GM18505 (cell line): Measurements from ENCODE around the gene C11orf58.

Source experiments
- ATAC-seq: cut with Tn5 transposase; IDR thresholded peaks from one replicate; pipeline ENCODE4 v1.9.1; 2021; ENCODE audit not compliant: unreplicated experiment
- POLR2A ChIP-seq: IDR thresholded peaks from 4 replicates; pipeline ENCODE4 v1.6.1; 2011; ENCODE audit warnings: borderline replicate concordance; ENCODE audit not compliant: insufficient read depth, insufficient read length; ENCODE audit errors: extremely low read depth

Gene C11orf58

DNA sequence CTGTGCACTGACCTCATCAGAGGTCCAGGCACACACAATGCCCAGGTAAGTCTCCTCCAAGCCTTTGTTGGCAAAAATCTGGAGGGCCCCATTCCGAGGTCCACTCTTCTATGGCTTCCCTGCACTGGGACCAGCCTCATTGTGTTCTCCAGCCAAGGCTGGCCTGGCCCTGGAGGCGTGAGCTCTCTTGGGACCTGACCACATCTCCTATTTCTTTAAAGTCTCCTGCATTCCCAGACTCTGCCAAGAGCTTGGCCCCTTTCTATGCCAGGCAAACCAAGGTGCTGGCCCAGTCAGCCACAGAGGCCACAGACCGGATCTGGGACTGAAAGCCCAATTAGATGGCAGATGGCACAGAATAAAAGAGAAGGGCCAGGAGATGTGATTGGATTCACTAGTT is 55.1 kb downstream of the C11orf58 start:
- TF ChIP-seq POLR2A: no peak
- no peak for ATAC-seq

DNA sequence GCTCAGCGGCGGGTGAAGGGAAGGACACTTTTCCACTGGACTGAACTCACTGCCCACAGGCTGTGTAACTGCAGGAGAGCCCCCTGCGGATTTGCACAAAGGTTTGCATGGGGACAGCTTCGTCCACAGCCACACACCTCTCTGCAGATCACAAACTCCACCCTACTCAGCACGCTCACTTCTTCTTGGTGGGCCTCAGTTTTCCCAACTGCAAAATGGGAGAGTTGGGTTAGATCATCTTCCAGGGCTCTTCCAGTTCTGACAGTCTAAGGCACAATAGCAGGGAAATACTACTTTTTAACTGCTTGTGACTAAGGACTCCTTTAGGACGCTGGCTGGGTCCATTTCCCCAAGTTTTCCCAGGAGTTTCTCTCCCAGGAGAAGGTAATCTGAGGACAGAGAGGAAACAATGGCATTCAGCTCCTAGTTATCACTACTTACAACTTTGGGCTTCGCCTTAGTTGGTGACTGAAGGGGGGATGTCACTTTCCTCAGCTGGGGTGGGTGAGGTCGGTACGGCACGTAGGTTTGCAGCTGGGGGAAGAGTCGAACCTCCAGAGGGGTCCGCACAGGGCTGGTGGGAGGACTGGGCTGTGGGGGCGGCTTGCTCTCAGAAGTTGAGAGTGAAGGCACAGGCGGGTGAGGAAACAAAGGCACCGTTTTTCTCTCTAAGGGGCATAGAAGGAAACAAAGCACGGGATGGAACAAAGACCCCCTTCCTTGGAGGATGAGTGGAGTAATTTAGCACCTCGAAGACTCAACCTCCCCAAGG is 55.8 kb downstream of the C11orf58 start:
- no peak for TF ChIP-seq POLR2A
- no peak for ATAC-seq

DNA sequence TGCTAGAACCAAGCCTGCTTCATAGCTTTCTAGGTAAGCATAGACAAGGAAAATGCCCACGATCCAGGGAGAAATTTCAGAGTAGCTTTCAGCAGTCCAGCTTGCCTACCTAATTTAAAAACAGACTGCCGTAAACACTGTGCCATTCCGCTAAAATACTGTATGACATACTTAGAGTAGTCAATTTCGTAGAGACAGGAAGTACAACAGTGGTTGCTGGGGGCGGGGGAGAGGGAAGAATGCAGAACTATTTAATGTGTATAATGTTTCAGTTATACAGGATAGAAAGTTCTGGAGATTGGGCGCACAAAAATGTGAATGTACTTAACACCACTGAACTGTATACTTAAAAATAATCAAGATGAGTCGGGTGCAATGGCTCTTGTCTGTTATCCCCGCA is 56.7 kb downstream of the C11orf58 start:
- TF ChIP-seq POLR2A: no peak
- no peak for ATAC-seq

DNA sequence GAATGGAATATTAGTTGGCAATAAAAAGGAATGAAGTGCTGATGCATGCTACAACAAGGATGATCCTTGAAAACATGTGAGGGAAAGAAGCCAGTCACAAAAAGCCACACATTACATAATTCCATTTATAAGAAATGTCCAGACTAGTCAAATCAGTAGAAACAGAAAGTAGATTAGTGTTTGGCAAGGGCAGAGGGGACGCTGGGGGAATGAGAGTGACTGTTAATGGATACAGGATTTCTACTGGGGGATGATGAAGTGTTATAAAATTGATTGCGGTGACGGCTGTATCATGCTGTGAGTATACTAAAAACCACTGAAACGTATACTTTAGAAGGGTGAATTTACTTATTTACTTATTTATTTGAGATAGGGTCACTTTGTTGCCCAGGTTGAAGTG is 57.9 kb downstream of the C11orf58 start:
- ATAC-seq: no peak
- no peak for TF ChIP-seq POLR2A

DNA sequence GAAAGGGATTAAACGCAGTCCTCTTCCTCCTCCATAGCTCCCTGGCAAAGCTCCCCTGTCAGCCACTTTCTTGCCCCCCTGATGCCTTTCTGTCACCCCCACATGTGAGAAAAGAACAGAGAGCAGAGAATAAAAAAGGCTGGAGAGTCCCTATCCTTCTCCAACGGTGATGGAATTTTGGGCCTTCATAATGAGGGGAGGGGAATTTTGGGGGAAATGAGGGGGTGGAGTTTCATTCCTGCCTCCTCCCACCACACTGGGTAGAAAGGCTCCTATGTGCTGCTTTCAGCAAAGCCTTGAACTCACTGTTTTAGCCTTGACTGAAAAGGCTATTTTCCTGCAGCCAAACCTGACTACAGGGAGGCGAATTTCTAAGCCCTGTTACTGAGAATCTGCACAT is 59.3 kb downstream of the C11orf58 start:
- no peak for ATAC-seq
- no peak for TF ChIP-seq POLR2A

DNA sequence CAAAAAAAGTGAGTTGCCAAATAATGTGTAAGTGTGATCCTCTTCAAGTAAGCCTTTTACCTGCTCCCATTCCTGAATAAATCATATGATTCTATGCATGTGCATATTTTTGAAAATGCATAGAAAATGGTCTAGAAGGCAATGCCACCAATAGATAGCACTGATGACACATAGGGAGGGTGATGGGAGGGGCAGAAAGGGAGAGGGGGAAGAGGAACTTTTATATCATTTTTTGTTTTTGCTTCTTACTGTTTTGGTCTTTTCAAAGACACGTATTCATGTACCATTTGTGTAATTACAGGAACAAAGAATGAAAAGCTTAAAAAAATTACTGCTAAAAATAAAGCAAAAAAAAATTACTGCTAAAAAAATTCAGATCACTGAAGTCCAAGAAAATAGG is 60.8 kb downstream of the C11orf58 start:
- ATAC-seq: no peak

DNA sequence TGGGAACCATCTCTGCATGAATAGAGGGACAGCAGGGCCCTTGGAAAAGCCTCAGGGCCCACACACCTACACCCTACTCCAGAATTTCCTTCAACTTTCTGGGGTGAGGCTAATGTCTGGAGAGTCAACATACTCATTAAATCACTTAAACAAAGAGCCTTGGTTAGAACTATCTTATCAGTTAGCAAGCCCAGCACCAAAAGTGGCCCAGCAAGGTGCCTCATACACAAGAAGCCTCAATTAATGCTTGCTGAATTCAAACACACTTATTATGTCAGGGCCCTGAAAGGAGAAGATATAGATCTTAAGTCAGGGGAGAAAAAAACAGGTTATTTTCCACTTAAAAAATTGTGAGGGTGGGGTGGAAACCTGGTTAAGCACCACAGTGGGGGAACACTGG is 61.4 kb downstream of the C11orf58 start:
- TF ChIP-seq POLR2A: no peak
- no peak for ATAC-seq

More for the DNA sequence above, 60.8 kb downstream of the C11orf58 start:
- TF ChIP-seq POLR2A: no peak

DNA sequence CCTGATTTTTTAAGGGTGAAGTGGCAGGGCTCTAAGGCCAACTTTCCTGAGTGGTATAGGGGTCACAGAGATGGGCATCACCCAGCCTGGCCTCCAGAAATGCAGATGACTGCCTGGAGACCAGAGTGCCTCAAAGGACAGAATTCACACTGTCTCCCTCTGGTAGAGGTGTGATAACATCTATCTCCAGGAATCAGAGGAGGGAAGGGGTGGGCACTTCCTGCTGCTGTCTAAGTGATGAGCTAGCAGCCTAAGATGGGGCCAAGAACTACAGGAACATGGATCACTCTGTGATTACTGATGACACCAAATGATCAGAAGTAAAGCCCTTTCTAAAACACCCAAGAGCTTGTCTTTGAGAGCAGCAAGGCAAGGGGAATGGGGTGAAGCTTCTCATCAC is 61.9 kb downstream of the C11orf58 start:
- TF ChIP-seq POLR2A: no peak
- no peak for ATAC-seq

DNA sequence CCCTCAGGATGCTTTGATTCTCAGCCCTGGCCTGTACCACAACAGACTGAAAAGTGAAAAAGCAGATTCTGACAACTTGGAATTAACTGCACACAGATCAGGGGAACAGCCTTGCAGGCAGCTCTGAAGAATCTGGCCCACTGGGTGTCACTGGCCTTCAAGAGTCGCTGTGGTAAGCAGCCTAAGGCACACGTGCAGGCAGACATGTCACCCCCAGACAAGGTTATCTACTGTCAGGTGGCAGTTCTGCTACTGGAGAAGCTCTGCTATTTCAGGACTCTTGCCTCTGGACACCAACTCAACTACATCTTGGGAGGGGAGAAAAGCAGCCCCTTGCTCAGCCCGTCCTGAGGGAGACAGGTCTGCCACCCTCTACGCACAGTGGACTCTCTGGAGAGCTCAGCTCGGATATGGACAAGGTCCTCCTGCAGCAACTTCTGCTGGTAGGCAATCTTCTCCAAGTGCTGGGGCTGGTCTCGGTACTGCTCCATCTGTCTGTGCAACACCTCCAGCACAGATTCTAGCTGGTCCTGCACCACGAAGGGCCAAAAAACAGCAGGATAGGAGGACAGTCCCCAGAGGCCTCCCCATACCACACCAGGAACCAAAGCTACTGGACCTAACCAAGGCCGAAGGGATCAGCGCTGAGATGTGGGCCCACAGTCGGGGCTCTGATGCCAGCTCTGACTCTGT is 63.0 kb downstream of the C11orf58 start:
- no peak for ATAC-seq
- no peak for TF ChIP-seq POLR2A

DNA sequence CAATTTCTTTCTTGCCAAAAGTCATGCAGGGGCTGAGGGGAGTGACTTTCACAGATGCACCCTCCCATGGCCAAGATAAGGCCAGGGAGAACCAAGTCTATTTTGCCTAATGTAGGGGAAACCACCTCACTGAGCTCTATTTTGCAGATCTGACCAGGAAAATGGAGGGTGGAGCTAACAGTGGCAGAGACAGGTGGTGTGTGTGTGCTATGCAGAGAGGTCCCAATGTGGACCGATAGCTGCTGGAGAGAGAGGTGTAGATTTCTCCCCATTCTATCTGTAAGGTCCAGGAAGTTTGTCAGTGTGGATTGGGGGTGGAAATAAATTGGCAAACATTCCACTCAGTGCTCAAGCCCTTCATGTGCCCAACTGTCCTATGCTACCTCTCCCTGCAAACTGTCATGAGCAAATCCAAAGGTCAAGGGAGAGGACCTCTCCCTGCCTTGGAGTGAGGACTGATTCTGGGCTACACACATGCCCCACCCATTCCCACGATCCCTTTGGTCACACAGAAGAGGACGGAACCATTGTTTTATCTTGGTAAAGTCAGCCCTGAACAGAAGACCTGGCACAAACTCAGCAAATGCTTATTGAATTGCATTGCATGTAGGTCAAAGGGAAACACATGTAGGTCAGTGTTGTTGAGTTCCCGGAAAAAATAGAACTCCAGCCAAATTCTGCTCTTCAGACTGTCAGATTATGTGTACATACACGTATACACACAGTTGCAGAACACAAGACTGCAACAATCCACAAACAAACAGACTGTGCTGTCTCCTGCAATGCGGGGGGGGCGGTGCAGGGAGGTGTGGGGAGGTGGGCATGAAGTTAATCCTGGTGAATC is 65.9 kb downstream of the C11orf58 start:
- no peak for TF ChIP-seq POLR2A
- ATAC-seq: no peak

DNA sequence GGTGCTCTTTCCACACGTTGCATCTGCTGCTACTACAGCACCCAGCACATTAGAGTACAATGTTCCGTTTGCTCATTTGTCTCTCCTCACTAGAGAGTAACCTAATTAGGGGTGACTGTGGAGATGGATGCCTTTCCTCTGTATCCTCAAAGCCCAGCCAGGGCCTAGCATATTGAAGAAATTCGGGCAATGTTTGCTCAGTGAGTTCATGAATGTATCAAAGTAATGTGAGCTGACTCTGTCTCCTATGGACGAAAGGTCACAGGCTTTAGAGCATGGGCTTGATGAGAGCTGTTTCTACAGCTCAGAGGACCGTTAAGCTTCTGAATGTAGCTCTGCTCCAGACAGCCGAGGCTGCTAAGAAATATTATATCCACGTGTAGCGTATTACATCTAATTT is 67.5 kb downstream of the C11orf58 start:
- no peak for TF ChIP-seq POLR2A
- ATAC-seq: no peak

DNA sequence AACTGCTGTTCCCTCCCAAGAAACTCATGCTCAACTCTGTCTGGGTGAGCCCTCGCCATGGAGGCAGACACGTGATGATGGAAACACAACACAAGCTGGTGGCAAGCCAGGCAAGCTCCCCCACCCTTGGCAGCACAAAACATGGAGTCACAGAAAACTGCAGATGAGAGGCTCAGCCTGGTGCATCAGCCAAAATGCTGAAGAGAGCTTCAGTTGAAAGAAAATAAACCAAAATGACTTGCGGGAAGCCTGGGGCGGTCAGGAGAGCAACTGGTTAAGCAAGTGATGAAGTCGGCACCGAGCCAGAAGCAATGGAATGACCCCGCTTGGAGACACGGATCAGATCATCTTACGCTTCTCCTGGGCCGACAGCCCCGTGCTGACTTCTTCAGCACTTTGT is 68.3 kb downstream of the C11orf58 start:
- TF ChIP-seq POLR2A: no peak
- ATAC-seq: no peak

DNA sequence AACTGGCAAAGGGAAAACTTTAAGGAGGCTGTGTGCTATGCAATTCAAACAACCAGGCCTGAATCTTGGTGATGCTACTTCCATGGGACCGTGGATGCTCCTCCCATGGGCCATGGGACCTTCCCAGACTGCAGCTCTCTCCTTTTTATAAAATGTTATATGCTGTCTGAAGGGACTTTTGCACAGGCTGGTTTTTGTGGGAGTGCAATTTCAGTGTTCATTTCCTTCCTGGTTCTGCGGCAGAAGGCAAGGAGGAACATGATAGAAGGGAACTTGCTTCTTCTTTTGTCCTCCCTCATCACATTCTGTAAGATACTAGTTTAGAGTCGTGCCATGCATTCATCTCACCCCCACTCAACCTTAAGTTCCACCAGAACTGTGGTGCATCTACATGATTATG is 68.9 kb downstream of the C11orf58 start:
- no peak for TF ChIP-seq POLR2A
- no peak for ATAC-seq
